NAMALWA (cell line): ENCODE results near the gene CLHC1.

ENCODE experiments used
- DNase-seq: peaks from one replicate; pipeline ENCODE4 v3.0.0-alpha.2; 2015; ENCODE audit warnings: low spot score

CLHC1 gene

DNA sequence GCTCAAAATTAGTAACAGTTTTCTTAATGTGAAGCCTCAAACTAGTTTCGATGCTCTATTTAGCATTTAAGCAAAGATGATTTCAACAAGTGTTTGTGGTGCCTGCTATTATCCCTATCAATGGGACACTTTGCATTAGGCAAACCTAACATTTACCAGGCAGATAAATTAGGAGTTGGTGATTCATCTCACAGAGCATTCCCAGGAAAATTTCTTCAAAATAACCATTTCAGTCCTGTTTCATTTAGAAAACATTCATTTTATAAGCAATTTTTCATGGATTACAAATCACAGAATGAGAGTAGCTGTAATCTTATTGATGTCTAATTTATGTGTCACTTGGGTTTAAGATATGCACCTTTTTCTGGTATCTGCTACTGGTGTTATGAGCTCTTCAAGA is 62.7 kb downstream of the CLHC1 start:
- no peak for DNase-seq

DNA sequence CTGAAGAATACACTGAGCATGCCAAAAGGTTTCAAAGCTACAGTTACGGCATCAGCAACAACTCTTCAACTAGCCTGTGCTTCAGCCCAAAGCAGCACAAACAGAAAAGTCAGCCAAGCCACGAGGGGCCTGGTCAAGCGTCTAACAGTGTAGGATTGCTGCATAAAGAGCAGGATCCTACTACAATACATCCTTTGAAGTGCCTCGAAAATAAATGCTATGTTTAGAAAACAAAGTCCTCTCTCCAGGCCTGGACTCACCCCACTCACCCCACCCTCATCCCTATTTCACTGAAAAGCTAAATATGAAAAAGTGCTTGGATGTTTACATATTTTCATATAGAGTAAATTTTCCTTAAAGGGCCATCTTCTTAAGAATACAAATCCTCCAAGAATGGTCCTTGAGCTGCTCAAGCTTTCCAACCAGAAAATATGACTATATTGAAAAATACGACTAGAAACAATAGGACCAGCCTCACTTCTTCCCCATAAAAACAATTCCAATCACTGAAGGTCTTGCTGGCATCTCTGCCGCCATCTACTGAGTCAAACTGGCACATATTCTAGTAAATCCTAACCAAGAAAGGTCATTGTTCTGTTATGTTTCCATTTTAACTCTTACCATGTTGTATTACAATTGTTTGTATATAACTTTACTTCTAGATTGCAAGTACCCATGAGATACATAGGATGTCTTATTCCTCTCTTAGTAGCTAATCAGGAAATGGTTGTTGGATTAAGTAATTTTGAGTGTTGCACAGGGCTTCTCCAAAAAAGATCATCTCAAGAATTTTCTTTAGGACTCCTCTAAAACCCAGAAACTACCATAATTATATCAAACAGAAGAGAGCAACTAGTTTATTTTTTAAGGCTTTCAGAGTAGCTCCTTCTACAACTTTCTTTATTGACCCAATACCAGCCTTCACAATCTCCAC is 63.6 kb downstream of the CLHC1 start:
- DNase-seq, result peak; percentile 67

DNA sequence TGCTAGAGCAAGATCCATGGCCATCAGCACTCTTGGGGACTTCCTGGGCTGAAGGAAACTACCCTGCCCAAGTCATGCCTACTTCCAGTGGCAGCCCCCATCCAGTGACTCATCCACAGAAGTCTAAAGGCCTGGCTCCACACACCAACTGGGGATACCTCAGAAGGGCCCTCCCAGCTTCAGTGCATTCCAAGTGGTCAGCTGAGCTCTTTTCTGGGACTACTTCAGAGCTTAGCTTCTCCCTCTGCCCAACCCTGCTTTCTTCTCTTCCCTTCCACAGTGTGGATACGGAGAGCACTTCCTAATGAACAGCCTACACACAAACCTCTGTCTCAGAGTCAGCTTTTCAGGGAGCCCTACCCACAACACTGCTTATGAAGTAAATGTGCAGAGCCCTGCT is 66.5 kb downstream of the CLHC1 start:
- DNase-seq, result no peak

DNA sequence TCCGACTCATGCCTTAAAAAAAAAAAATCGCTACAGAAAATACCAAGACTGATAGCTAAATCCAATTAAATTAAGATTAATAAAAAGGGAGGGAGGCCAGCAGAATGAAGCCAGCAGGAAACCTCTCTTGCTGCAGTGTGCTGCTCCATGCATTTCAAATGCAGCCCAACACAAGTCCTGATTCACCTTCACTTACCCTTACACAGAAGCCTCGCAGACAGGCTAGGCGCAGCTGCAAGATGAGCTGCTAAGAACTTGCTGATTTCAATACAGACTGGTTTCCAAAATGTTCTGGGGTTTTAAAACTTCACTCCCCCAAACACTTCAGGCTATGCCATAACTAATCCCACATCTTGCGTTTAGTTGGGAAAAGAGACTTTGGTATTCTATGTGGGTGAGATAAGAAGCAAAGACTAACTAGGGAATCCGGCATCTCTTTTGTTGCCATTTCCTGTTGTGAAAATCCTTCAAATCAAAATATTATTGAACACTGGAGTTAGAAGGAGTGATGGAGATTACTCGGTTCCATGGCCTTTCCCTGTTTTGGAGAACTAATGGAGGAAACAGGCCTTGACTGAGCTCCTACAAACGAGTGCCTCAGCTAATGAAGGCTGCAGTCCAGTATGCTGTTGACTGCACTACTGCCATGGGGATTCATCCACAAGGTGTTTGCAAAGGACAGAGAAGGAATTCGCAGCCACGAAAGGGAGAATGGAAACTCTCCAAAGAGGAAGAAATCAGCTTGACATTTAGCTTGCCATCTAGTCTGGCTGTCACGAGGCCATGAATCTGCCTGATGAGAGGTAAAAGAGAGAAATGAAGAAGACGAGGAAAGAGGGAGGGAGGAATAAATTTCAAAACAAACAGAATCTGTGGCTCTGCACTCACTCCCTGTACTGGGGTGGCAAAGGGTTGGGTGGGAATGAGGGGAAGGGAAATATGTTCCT is 67.3 kb downstream of the CLHC1 start:
- DNase-seq, result no peak

DNA sequence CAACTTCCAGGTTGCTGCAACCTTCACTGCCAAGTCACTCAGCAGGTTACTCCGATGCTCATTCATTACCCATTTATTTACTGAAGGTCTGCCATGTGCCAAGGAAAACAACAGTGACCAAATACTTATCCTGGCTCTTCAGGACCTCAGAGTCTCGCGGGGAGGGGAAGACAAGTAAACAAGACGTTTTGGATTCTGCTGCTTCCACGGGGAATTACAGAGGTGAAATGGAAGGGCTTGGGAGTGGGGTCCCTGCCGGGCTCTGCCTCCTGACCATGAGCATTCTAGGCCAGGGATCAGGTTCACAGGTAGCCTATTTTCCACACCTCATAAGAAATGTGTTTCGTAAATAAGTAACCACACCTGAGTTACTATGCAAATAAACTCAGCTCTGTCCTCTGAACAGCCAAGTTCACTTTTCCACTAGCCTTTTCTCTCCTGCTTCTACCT is 68.1 kb downstream of the CLHC1 start:
- no peak for DNase-seq

DNA sequence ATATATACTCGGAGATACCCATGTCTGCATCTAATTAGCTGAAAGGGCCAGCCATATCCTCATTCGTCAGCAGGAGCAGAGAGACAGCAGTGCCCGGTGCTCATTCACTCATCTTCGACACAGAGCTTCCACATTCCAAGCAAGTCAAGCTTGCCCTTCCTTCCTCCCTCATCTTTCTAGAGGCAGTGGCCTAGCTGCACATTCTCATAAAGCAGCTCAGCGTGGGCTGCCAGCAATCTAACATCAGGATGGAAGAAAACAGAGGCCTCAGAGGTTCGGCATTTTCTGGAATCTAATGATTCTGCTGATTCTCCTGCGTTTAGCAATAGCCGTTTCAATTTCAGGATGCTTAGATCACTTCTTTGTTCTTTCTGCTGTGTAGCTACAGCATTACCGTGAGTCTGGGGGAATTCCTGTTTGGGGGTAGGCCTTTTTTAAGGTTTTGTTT is 68.8 kb downstream of the CLHC1 start:
- DNase-seq, result no peak

DNA sequence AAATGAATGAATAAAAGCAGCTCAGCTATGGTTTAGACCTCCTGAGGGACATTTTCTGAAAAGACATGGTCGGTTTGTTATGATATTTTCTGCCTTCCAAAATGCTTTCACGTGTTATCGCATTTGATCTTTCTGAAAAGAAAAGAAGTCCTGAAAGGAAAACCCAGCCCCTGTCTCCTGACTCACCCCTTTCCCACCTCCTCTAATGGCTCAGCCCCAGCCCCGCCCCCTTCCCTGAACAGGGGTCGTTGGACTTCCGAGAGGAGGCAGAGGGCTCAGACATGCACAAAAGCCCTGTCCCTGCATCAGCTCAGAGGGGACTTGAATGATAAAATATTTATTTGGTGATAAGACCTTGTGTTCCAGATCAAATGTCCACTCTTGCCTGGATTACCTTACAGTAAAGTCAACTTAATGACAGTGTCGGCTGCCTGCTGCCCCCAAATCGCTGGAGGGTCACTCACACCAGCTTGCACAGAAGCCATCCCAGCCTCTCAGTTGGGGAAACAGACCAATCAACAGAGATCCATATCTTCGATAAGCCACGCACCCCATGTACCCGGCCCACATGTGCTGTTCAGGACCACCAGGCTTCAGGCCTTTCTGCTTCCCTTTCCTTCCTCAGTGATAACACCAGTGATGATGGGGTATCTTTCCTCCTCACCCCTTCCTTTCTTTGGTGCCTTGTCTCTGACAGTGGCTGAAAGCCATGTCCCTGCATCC is 69.6 kb downstream of the CLHC1 start:
- DNase-seq, result no peak

DNA sequence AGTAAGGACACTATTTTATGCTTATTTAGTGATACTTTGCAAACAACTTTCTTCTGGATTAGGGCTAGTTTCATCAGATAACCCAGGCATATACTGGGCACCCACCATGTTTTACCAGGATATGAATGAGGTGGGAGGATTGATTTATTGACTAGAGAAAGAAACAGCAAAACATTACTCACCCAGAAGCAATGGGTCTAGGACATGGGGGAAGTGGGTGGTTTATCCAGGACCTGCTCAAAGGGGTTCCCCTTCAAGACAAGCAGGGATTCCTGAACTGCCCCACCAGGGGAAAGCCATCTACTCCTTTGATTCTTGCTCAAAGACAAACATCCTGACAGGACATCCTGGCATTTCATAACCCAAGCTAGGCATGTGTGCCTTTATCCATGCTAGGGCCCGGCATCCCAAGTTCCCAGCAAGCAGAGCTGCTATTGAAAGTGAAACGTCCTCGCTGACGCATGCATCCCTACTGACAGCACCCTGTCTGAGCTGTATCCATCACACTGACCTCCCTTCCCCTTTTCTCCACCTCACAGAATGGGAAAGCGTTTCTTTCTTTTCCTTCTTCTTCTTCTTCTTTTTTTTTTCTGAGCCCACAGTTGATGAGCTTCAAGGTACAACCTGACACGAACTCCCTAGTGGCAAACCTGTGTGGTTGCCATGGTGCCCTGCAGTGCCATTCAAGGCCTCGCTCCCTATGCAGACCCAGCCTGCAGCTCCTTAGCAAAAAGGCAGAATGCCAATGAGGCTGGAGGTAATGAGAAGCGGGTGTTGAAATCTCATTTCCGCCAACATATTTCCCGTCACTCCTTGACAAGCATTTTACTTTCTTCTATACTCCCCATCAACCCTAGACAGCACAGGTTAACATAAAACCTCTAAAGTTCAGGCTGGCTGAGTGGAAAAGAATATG is 70.5 kb downstream of the CLHC1 start:
- DNase-seq, result no peak

DNA sequence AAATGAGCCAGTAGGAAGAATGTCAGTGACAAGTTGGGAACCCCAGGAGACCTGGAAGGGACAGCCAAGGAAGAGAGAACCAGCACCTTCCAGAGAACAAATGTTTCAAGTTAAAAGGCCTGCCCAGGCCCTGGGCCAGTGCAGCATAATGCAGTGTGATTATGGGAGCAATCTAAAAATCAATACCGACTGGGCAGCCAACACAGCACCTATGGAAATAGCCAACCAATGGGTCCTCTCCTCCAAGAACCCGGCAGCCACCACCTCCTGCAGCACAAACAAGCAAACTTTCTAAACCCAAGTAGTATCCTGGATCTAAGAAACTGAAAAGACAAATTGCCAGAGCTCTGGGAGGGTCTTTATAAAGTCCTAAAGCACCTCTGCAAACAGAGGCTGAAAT is 71.7 kb downstream of the CLHC1 start:
- DNase-seq, result no peak

DNA sequence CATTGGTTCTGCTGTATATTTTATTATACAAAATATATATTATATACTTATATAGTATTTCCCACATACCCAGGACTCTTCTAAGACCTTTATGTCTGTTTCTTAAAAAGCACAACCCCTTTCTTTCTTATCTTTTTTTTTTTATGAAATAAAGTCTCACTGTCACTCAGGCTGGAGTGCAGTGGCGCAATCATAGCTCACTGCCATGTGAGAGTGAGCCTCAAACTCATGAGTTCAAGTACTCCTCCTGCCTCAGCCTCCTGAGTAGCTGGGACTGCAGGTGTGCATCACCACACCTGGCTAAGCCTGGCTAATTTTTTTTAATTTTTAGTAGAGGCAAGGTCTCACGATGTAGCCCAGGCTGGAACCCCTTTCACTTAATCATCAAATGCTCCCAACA is 72.3 kb downstream of the CLHC1 start:
- DNase-seq, result no peak

DNA sequence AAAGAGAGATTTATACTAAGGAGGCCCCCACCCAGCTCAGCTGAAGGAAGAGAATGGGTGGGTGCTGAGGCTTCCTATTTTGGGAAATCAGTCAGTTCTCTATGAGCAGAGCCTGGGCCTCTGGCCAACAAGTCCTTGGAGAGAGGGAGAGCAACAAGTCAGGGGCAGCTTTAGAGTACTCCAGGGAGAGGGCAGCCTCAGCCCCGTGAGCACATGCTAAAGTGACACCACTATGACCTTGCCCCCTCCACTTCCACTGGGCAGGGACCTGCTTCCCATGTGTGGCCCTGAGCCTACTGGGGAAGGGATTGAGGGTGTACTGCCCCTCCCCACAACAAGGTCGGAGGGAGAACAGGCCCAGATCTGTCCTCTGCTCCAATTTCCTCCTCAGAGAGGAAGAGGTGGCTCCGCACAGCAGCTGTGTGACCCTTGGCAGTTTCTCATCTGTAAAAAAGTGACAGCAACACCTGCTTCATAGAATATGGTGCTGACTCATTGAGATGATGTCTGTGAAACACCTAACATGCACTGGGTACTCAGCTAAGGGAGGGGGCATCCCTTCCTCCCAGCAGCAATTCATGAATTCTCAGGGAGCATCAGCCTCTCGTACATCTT is 72.9 kb downstream of the CLHC1 start:
- DNase-seq, result peak; percentile 45

DNA sequence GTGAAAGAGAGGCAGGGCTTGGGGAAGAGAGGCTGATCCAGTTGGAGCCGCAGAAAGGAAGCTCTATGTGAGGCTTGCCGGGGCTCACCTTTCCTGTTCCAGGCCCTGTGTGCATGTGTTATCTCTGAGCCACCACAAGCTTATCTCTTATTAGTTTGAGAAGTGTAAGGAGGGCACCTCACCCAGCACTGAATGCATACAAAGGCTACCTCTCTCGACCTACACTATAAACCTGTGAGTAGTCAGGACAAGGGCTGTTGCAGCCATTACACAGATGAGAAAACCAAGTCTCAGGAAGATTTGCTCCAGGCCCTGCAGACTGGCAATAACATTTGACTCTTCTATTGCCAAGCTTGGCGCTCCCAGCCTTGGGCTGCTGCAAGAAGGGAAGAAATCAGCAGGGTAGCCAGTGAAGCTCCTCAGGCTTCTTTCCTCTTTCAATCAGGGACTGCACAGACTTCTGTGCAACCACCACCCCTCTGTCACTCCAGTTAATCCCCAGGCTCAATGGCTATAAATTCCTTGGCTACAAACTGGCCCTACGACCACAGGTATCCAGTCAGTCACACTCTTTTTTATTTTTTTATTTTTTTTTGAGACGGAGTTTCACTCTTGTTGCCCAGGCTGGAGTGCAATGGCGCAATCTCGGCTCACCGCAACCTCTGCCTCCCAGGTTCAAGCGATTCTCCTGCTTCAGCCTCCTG is 73.8 kb downstream of the CLHC1 start:
- DNase-seq, result no peak

DNA sequence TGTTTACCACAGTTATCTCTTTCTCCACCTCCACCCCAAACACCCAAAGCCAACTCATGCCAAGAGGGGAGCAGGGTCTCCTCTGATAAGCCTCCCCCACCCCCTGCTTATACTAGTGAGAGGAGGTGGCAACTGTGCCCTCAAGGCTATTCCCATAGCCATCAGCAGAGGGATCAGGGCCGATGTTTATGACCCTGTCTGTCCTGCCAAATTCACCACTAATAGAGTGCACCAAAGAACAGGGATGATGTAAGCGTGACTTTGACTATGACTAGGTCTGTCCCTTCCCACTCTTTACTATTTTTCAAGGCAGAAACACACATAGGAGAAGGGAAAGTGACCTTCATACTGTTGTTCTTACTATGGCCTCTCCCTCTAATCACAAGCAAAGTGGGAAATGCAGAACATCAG is 74.6 kb downstream of the CLHC1 start:
- no peak for DNase-seq

DNA sequence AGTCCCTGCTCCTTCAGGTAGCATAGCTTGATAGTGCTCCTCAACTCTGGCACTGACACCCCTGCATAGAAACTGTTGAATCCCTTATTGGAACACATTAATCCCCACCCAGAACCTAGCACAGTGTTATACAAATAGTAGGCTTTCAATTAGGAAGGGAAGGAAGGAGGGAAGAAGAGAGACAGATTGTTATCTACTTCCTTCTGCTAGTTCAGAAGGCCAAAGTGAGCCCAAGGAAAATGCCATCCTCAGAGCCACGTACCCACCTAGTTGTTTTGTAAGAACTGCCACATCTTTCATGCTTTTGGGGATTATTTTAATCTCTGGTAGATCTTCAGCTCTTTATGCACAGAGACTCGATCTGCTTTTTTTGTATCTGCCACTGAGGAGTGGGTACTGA is 75.1 kb downstream of the CLHC1 start:
- DNase-seq, result no peak

DNA sequence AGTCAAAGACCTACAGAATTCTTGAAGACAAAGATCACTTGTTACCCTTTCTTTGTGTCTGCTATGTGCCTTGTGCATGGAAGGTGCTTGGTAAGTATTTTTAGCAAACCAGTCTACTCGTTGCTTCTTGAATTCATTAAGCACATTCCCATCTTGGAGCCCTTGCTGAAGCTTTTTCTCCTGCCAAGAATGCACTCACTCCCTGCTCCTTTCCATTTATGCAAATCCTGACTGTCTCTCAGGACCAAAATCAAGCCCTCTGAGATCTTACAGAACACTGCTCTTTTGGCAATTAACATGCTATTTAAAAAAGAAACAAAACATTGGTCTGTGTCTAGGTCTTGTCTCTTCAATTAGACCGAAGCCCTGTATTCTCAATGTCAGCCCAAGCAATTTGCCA is 75.8 kb downstream of the CLHC1 start:
- DNase-seq, result no peak

DNA sequence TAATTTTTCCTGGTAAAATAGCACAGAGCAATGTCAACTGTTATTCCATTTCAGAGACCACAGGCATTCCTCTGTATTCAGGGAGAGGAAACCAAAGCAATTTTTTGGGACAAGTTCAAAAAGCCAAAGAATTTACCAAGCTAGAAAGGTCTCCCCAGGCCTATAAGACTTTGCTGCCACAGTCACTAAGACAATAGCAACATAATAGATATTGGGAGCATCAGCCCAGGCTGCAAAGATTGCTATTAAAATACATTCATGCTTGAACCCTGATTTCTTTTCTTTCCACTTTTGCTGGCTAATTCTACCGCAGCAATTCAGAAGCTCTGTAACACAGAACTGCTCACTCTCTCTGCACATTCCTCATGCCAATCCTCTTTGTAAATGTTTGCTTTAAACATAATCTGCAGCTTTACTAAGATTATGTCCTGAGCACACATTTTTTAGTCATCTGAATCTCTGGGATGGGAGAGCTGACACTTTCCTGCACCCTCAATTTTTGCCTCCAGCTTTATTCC is 76.3 kb downstream of the CLHC1 start:
- no peak for DNase-seq

DNA sequence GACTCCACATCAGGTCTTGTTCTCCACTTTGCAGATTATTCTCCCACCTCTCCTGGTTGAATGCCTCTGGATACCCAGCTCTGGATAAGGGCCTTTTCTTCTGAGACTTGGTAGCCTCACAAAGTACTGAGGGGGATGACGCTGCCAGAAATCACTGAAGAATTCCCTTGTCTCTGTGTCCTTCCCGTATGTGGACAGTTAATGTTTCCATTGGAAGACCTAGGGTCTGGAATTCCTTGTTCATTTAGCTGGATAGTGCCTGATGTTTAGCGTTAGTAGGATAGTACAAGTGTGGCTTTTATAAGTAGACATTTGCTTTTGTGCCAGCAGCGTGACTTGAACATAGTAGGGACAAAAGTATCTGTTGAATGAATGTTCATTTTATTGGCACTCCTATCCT is 76.9 kb downstream of the CLHC1 start:
- no peak for DNase-seq

DNA sequence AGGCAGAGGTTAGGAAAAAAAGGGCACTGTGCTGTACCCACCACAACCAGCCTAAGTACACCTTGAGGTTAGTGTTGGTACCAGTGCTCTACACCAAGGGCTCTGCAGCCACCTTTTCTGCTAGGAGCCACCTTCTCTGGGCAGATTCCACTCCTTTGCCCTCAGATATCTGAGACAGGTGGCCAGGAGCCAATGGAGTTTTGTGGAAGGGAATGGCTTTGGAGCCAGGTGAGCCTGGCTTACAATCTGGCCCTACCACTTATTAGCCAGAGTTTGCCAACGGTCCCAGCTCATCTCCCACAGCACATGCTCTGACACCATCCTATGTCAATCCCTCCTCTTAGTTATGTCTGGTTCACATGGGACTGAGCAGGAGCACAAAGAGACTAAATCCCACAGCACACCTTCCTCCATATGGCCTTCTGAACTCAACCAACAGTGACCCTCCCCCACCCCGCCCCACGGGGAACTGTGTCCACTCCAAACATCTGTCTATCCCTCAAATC is 77.5 kb downstream of the CLHC1 start:
- no peak for DNase-seq

DNA sequence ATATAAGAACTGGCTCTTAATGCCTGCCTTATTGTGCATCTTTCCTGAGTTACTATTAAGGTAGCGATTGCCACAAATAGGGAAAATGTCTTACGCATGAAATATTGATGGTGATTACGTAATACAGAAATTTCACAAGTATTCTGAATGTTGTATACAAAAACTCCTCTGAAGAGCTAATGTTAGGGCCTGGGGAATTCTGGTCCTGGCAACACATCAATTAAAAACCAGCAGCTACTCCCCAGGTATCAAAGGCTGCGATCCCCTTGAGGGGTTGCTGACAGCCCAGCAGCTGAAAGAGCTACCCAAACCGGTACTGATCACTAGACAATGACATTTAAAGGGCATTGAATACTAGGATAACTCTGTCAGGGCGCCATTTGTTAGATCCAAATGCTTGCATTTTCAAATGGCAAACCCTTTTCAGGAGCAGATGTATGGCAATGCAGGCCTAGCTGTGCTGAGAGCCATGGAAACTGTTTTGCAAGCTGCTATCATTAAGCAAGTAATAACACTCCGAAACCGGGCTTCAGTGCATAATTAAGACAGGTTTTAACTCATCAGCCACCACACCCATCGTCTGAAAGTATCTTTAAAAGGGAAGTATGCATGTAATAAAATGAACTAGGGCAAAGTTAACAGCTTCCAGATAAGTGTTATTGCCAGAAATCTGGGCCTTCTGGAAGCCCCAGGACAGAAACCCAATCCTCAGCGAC is 78.4 kb downstream of the CLHC1 start:
- no peak for DNase-seq
